HL-60 (cell line): ENCODE measurements around the gene WDFY1.

Source experiments
- DNase-seq, 2 experiments: peaks; one replicate each; pipeline ENCODE4 v3.0.0-alpha.2; 2010 to 2020; ENCODE audit warnings: low read depth in 1 of 2, low spot score in 1 of 2
- H3K27ac ChIP-seq: fragments of 250-450 bp; sonication (Bioruptor Pico); replicated peaks from 2 replicates; pipeline ENCODE4 v1.5.1; 2020; ENCODE audit warnings: mild to moderate bottlenecking, moderate library complexity
- H3K27me3 ChIP-seq: fragments of 250-450 bp; sonication (Bioruptor Pico); 2 replicates; pipeline ENCODE4 v1.5.1; 2021; ENCODE audit warnings: mild to moderate bottlenecking, moderate library complexity; ENCODE audit not compliant: insufficient read depth, poor library complexity, severe bottlenecking
- H3K4me3 ChIP-seq: replicated peaks from 2 replicates; pipeline ENCODE4 v1.5.1; 2011; ENCODE audit warnings: mild to moderate bottlenecking, control low read depth, low read length; ENCODE audit not compliant: insufficient read depth
- CTCF ChIP-seq: IDR thresholded peaks from one replicate; pipeline ENCODE4 v1.5.1; 2011; ENCODE audit warnings: low read length, control low read depth, inconsistent platforms; ENCODE audit not compliant: insufficient read depth
- GABPA ChIP-seq: IDR thresholded peaks from 2 replicates; pipeline ENCODE4 v1.6.1; 2012; ENCODE audit warnings: low read depth
- POLR2AphosphoS5 ChIP-seq: IDR thresholded peaks from 2 replicates; pipeline ENCODE4 v1.6.1; 2012; ENCODE audit warnings: low read depth
- REST ChIP-seq: IDR thresholded peaks from 2 replicates; pipeline ENCODE4 v1.6.1; 2012; ENCODE audit warnings: low read depth; ENCODE audit not compliant: insufficient replicate concordance
- SPI1 ChIP-seq: IDR thresholded peaks from 2 replicates; pipeline ENCODE4 v1.6.1; 2012; ENCODE audit warnings: low read depth, mild to moderate bottlenecking, borderline replicate concordance

WDFY1 gene

DNA sequence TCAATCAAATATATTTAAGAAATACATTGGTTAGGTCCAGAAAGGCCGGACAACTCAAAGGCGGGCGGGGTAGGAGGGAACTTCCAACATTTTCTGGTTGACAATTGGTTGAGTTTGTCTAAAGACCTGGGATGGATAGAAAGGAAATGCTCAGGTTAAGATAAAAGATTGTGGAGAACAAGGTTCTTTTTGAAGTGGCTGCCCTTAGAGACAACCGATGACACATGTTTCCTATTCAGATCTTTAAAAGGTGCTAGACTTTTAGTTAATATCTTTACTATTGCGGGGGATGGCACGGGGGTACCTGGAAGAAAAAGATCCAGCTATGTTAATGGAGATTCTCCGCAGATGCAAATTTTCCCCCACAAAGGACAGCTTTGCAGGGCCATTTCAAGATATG lies 97.7 kb downstream of the WDFY1 start:
- no peak for DNase-seq
- H3K27ac ChIP-seq: no peak overlapping the region
- TF ChIP-seq REST (no peak), GABPA (no peak), SPI1 (no peak), CTCF (no peak), POLR2AphosphoS5 (no peak)
- H3K27me3 ChIP-seq: no peaks in the 10 kb centered on the region
- H3K4me3 ChIP-seq: no peak overlapping the region

DNA sequence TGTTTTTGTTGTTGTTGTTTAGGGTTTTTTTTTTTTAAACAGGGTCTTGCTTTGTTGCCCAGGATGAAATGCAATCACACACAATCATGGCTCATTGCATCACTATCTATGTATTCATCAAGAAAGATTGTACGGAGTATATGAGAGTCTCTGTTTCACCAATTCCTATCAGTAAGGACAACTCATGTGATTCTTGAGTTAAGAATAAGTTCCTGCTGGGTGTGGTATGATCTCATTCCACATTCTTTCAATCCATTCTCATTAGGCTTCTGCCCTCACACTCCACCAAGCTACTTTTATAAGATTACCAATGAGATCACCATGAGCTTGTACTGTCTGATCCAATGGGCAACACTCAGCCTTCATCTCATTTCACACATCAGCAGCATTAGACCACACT lies 98.6 kb downstream of the WDFY1 start:
- Histone ChIP-seq H3K27me3 (no peaks in the 10 kb centered on the region), H3K27ac (no peak overlapping the region), H3K4me3 (no peak overlapping the region)
- no peak for DNase-seq
- TF ChIP-seq SPI1 (no peak), GABPA (no peak), POLR2AphosphoS5 (no peak), REST (no peak), CTCF (no peak)

DNA sequence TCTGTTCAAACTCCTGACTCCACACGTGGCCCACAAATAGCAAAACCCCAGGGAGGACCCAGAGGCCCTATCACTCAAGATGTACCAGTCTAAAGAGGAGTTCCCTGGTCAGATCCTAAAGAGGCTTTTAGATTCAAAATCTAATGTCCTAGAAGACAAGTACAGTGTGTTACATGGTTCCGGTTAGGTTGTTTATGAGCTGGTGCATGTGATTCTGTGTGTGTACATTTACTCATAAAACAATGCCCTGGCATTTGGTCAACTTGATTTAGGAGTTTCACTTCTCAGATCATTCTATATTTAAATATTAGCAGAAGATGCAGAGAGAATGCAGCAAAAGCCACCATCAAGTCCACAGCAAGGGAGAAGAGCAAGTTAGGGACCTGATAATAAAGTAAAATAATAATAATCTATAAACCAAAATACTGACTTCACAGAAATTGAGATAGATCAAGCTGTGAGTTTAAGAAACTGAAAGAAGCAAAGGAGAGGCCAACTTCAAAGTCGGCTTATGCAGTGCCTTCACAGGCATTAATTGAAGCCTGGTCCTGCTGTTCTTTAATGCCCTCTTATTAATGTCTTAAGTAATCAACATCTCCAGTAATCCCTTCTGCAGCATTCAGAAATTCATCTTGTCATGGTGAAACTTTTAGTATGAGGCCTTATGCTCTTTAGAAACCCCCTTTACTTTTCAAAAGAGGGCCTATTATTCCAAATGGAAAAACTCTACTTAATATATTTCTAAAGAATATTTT lies 103.5 kb downstream of the WDFY1 start:
- TF ChIP-seq POLR2AphosphoS5 (no peak), SPI1 (no peak), REST (no peak), CTCF (no peak), GABPA (no peak)
- no peaks in the 10 kb centered on the region for H3K27me3 ChIP-seq
- no peak overlapping the region for H3K4me3 ChIP-seq
- H3K27ac ChIP-seq: no peak overlapping the region
- DNase-seq: no peak
